Kidney tubule cell (primary cell): ENCODE results near the gene STAP2.
"Not testable (repeated sequence)": the region's sequence is repeated elsewhere in the genome, so short reads cannot be mapped to it uniquely, and the experiment has no call there.

Experiments used
- DNase-seq: peaks from one replicate; pipeline ENCODE4 v3.0.0-alpha.2; 2018; ENCODE audit warnings: low spot score

STAP2 gene

GRCh38 chr19:4298810-4299550 is 39.6 kb downstream of the STAP2 start:
- no peak for DNase-seq

- no peak for DNase-seq
Measured at GRCh38 chr19:4297901-4298809, 40.5 kb downstream of the STAP2 start.

- DNase-seq: no peak
Measured at GRCh38 chr19:4295972-4296771, 42.5 kb downstream of the STAP2 start.

GRCh38 chr19:4294389-4294788 is 44.2 kb downstream of the STAP2 start:
- no peak for DNase-seq

GRCh38 chr19:4292515-4292914 is 46.1 kb downstream of the STAP2 start:
- DNase-seq: no peak

- DNase-seq: no peak
Measured at GRCh38 chr19:4291184-4291732, 47.4 kb downstream of the STAP2 start.

GRCh38 chr19:4288091-4288777 is 50.4 kb downstream of the STAP2 start:
- no peak for DNase-seq

GRCh38 chr19:4286141-4286540 is 52.5 kb downstream of the STAP2 start:
- DNase-seq: not testable (repeated sequence)

- DNase-seq: no peak
Measured at GRCh38 chr19:4284974-4285373, 53.7 kb downstream of the STAP2 start.

GRCh38 chr19:4284176-4284958 is 54.3 kb downstream of the STAP2 start:
- DNase-seq: no peak

GRCh38 chr19:4279530-4280422 is 58.9 kb downstream of the STAP2 start:
- no peak for DNase-seq

- no peak for DNase-seq
Measured at GRCh38 chr19:4279267-4279529, 59.4 kb downstream of the STAP2 start.

GRCh38 chr19:4278419-4279266 is 60.0 kb downstream of the STAP2 start, which contains the start of gene SHD:
SHD (plus strand) TSS chr19:4279266; CDS start chr19:4280064, 798 bp downstream.
- DNase-seq: no peak

GRCh38 chr19:4278010-4278409 is 60.6 kb downstream of the STAP2 start:
- no peak for DNase-seq

- no peak for DNase-seq
Measured at GRCh38 chr19:4277191-4277696, 61.4 kb downstream of the STAP2 start.

GRCh38 chr19:4274321-4274686 is 64.3 kb downstream of the STAP2 start:
- DNase-seq: not testable (repeated sequence)
